DLD1 (cell line): ENCODE data around the gene BDH1.

ENCODE experiments used
- in situ Hi-C: cut with HindIII; loops from 2 replicates; pipeline ENCODE4 v1.10.0; 2017; ENCODE audit warnings: low sequenced_read_pairs

BDH1 gene

GRCh38 chr3:197522881-197523441 is 32.8 kb downstream of the BDH1 start:
- in situ Hi-C loops, result no loop called here

GRCh38 chr3:197522183-197522715 is 33.5 kb downstream of the BDH1 start:
- in situ Hi-C loops, result no loop called here

GRCh38 chr3:197521277-197522182 is 34.2 kb downstream of the BDH1 start:
- in situ Hi-C loops, result no loop called here

DNA sequence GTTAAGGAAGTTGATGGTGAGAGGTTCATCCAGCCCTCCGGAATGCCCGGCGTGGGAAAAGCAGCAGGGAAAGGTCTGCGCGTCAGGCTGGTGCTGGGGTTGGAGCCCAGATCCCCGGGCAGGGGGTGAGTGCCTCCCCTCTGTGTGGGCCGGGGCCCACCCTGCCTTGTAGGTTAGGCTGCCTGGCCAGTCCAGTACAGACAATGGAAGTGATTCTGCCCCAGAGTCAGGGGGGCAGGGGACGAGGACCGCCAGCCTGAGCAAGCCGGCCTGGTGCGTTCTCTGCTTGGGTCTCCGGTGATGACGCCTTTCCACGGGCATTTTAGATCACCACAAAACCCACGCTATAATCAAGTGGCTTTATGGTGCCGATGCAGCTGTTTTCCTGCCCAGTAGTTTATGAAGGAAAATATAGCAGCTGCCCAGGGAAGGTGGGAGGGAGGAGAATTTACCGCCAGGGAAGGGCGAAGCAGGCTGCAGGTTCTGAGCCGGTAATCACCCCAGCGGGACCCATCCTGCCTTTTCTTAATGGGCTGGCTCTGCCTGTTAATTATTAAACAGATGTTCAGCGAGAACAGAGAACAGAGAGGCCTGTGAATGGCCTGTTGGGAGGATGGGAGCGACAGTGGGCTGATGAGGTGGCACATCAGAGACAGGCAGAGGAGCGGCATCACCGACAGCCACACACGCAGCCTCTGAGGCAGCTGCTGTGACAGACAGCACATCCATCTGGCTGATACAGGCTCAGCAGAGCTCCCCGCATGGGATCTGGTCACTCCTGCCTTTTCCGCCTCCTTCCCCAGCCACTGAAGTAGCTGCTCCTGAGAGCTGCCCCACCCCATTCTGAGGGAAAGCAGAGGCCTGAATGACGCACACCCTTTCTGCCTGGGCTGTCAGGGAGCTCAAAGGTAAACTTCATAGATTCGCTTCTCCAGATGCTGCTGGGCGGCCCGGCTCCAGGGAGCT is 35.2 kb downstream of the BDH1 start:
- in situ Hi-C loops, result no loop called here

DNA sequence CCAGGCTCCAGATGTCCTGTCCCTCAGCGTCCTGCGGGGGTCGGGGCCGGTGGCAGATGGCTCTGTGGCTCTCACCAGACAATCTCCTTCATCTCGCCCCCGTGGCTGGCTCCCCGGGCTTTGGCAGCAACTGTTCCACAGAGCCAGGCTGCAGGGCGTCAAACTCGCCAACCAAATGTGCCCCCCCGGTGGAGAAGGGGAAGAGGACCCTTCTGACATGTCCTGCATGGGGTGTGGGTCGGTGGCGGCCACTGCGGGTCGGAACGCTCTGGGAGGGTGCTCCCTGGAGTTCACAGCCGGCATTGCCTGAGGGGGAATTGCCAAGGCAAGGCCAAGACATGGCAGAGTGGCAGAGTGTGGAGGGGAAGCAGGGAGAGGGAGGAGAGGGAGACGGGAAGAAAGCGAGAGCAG is 36.0 kb downstream of the BDH1 start:
- in situ Hi-C loops, result loop anchor here (10.0 kb wide), 2 partner anchors 55 to 525 kb away; no protein-coding TSS in a partner anchor

DNA sequence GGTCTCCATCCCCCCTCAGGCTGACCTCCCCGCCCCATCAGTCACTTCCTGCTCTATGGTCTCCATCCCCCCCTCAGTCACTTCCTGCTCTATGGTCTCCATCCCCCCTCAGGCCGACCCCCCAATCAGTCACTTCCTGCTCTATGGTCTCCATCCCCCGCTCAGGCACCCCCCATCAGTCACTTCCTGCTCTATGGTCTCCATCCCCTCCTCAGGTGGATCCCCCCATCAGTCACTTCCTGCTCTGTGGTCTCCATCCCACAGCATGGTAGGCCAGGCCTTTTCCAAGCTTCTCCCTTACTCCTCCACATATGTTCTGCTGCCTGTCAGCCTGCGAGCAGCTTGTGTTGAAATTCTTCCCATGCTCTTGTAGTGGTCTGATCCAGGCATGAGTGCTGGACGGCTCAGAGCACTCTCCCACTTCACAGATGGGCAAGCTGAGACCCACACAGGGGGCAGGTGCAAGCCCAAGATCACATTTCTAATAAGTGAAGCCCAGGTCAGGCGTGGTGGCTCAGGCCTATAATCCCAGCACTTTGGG is 36.8 kb downstream of the BDH1 start:
- in situ Hi-C loops, result loop anchor here (10.0 kb wide), 2 partner anchors 56 to 524 kb away; no protein-coding TSS in a partner anchor

GRCh38 chr3:197517922-197518683 is 37.7 kb downstream of the BDH1 start:
- in situ Hi-C loops, result loop anchor here (10.0 kb wide), 2 partner anchors 57 to 523 kb away; no protein-coding TSS in a partner anchor

- in situ Hi-C loops, result loop anchor here (10.0 kb wide), 2 partner anchors 58 to 522 kb away; no protein-coding TSS in a partner anchor
Observed at GRCh38 chr3:197516890-197517606, 38.7 kb downstream of the BDH1 start.

GRCh38 chr3:197516517-197516889 is 39.3 kb downstream of the BDH1 start:
- in situ Hi-C loops, result loop anchor here (10.0 kb wide), 2 partner anchors 58 to 522 kb away; no protein-coding TSS in a partner anchor

DNA sequence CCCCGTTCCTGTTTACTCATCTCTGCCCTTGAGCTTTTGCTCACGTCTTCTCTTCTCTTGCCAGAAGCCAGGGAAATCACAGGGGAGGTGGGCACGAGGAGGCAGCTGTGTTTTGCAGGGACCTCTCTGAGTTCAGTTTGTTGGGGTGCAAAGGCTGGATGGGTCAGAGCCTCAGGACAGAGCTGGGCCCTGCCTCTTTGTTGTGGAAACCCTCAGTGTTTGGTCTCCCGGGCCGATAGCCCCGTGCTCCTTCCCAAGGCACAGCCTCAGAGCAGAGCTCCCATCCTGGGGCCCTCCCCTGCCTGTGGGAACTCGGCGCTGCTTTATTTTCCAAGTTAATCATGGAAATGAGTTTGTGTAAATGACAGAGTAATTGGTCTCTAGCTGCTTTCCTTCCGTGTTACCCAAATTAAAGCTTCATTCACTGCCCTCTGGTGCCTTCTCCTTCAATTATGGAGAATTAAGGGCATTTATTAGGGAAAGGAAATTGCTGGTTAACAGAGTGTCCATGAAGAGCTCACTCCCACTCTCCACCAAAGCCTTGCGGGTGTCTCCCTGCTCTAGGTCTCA is 40.9 kb downstream of the BDH1 start:
- in situ Hi-C loops, result loop anchor here (10.0 kb wide), 2 partner anchors 60 to 520 kb away; no protein-coding TSS in a partner anchor

DNA sequence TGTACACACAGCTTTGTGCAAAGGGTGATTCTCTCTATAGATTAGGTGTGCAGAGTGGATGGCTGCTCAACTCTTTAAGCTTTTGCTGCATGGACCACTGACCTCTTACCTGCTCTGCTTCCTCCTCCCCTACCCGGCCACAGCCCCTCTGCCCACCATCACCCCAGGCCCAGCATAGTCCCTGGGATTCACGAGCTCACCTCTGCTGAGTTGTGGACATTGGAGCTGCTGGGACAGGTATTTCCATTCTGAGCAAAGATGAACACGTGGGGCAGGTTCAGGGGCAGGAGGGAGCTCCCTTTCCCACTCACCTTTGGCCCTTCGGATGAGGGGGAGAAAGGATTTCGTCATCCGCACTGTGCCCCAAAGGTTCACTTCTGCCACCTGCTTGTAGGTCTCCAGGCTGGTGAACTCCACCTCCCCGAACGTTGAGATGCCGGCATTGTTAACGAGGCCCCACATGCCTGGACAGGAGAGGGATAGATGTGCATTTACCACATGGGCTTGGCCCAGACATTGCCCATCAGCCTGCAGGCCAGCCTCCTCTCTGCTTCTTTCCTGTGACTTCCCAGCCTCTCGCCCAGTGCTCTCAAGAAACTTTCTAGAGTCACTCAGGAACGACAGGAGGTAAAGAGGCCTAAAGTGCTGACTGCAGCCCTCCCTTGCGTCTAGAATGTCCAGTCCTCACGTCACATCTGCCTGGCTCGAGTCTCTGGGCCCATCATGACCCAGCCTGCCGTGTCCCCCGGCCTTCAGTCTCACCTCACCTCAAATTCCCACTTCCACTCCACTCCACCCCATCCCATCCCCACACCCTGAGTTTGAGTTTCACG is 41.6 kb downstream of the BDH1 start:
- in situ Hi-C loops, result loop anchor here (10.0 kb wide), 2 partner anchors 61 to 519 kb away; no protein-coding TSS in a partner anchor

GRCh38 chr3:197512691-197513571 is 42.8 kb downstream of the BDH1 start:
- in situ Hi-C loops, result loop anchor here (10.0 kb wide), 2 partner anchors 62 to 518 kb away; no protein-coding TSS in a partner anchor

DNA sequence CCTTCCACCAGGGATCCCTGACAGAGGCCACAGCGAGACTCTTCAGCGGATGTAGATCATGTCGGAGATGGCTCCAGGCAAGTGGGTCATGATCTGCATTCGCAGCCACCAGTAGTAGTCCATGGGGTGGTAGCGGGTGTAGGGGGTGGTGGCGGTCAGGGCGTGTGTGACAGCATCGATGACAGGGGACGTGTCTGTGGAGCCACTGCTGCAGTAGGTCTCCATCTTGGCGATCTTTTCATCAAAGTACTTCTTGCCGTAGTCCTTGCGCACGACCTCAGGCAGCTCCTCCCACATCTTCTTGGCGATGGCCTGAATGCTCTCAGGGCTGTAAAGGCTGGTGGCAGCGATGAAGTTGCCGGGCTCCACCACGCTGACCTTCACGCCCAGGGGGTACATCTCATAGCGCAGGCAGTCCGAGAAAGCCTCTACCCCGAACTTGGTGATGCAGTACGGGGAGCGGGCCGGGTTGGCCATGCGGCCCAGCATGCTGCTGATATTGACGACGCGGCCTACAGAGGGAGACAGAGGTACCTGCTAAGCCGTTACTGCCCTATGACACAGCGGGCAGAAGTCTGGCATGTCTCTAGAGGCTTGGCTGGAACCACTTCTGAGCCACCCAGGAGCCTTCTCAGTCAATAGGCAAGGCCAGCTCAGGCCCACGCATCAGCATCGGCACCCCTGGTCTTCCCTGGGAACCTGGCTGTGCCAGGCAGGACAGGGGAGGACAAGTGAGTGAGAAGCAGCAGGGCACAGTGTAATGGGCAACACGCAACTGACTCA is 43.7 kb downstream of the BDH1 start:
- in situ Hi-C loops, result loop anchor here (10.0 kb wide), 2 partner anchors 63 to 517 kb away; no protein-coding TSS in a partner anchor

- in situ Hi-C loops, result loop anchor here (10.0 kb wide), 2 partner anchors 64 to 516 kb away; no protein-coding TSS in a partner anchor
Observed at GRCh38 chr3:197511130-197511529, 44.6 kb downstream of the BDH1 start.

DNA sequence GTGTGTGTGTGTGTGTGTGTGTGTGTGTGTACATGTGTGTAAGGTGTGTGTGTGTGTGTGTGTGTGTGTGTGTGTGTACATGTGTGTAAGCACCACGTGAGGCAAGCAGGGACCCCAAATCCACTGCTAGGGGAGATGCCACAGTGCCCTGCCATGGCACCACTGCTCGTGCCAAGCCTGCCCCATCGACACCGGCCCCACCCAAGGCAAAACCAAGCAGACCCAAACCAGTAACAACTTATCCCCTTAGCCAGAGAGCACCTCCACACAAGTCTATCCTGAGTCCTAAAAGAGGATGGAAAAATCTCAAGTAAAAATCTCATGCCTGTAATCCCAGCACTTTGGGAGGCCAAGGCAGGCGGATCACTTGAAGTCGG is 45.1 kb downstream of the BDH1 start:
- in situ Hi-C loops, result loop anchor here (10.0 kb wide), 2 partner anchors 64 to 516 kb away; no protein-coding TSS in a partner anchor
